NOMO-1 (cell line): ENCODE measurements around the gene FCHSD2.
"Not testable (repeated sequence)": the region's sequence is repeated elsewhere in the genome, so short reads cannot be mapped to it uniquely, and the experiment has no call there.

ENCODE experiments used
- DNase-seq, 2 experiments: peaks; one replicate each; lab custom pipeline; 2025; ENCODE audit not compliant: unreplicated experiment in 2 of 2; lab: John Stamatoyannopoulos, UW

Gene FCHSD2

GRCh38 chr11:72897506-72897905 lies 244.6 kb downstream of the FCHSD2 start:
- no peak for DNase-seq

DNA sequence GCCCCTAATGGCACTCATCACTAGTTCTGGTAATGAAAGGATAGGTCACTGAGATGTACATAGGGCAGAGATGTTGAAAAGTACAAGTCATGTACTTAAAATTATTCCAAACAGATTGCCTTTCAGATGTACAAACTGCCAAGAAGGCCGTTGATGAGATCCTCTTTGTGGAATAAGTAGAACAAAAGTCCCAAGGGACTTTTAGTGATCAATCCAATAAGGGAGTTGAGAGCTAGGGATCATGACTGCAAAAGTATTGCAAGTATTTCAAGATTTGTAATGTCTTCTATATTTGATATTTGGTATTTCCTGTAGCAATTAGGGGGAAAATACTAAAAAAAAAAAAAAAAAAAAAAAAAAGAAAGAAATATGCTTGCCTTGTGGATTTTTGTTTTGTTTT lies 245.7 kb downstream of the FCHSD2 start:
- no peak for DNase-seq

DNA sequence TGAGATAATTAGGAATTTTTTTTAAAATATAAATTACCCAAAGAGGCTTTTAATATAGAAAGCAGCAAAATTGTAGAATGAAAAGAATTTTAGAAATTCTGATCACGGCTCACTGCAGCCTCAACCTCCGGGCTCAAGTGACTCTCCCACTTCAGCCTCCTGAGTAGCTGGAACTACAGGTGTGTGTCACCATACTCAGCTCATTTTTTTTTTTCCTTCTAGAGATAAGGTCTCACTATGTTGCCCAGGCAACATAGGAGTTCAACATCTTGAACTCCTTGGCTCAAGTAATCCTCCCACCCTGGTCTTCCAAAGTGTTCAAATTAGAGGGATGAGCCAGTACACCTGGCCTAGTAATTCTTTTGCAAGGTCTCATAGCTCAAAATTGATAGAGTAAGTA lies 251.2 kb downstream of the FCHSD2 start:
- DNase-seq: no peak

- no peak for DNase-seq
Measured at GRCh38 chr11:72886619-72887018, 255.5 kb downstream of the FCHSD2 start.

DNA sequence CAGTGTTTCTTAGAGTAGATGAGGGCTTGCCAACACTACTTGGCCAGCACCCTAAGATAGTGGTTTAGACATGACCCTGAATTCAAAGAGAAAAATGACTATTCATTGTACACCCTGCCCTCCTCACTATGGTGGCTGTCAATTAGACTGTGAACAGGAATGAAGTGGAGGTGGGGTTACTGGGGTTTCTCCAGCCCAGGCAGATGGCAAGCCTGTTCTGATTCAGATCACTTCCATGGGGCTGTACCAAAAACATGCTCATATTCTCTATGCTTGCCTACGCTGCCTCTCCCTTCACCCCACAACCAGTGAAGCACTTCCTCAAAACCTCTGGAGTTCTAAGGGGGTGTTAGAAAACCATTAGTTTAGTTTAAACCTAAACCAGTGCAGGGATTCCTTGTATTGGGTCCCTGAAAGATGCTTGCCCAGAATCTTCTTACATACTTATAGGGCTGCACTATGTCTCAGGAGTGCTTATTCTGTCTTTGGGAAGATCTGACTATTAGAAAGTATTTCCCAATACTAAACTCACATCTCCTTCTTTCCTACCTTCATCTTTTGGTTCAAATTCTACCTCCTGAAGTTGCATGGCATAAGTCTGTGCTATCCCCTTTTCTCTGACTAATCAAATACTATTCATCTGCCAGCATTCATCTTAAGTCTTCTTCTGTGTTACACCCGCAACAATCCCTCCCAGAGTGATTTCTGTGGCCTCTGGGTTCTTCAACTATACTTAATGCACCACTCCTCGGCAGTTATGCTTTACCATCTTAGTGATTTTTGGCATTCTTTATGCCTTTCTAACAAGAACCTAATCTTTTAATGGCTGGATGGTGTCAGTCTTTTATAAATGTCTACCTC lies 256.1 kb downstream of the FCHSD2 start:
- DNase-seq: no peak

DNA sequence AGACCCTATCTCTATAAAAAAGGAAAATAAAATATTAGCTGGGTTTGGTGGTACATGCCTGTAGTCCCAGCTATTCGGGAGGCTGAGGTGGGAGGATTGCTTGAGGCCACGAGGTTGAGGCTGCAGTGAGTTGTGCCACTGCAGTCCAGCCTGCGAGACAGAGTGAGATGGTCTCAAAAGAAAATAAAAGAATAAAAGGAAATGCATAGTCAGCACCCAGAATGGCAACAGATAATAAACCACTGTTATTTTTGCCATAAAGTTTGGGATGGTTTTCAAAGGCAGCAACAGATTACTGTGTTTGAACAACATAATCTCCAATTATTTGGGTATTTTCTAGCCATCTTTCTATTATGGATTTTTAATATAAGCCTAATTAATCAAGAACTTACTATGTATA lies 266.0 kb downstream of the FCHSD2 start:
- DNase-seq: no peak

- no peak for DNase-seq
Measured at GRCh38 chr11:72875736-72876135, 266.4 kb downstream of the FCHSD2 start.

DNA sequence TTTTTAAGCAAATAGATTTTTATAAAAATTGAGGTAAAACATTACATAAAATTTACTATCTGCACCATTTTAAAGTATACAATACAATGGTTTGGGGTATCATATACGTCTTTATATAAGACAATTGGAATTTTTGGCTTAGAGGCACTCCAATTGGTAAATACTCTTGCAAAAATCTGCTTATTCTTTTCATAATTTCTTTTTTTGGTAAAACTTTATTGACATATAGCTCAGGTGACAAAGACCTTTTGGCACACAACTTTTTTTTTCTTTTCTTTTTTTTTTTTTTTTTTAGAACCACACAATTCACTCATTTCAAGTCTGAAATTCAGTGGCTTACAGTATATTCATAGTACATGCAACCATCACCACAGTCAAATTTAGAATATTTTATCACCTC lies 270.1 kb downstream of the FCHSD2 start:
- DNase-seq: no peak

DNA sequence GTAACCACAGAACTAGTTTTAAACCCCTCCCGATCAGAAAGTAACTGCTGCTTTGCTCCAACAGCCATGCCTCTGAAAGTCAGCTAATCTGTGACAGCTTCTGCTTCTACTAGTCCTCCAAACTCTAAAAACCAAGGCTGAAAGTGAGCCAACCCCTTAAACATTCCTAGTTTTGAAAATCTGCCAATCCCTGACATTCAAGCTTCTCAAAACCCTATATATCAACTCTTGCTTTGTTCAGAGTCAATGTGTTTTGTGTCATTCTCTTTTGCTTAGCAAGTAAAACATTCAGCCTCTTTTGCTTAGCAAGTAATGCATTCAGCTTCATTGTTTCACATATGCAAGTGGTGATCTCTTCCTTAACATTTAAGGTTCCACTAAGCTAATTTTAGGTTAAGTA lies 271.0 kb downstream of the FCHSD2 start:
- DNase-seq: no peak

- no peak for DNase-seq
Measured at GRCh38 chr11:72869831-72870230, 272.3 kb downstream of the FCHSD2 start.

- DNase-seq: no peak
Measured at GRCh38 chr11:72867970-72868369, 274.1 kb downstream of the FCHSD2 start.

GRCh38 chr11:72864702-72865655 lies 277.1 kb downstream of the FCHSD2 start:
- no peak for DNase-seq

GRCh38 chr11:72863916-72864315 lies 278.2 kb downstream of the FCHSD2 start:
- no peak for DNase-seq

DNA sequence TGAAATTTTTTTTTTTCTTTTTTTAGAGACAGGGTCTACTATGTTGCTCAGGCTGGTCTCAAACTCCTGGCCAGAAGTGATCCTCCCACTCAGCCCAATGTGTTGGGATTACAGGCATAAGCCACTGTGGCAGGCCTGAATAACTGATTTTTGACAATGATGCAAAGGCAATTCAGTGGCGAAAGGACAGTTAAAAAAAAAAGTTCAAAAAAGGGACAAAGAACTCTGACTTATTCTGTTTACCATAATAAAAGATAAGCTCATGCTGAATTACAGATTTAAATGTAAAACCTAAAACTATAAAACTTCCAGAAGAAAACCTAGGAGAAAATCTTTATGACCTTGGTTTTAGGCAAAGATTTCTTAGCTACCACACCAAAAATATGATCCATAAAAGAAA lies 279.0 kb downstream of the FCHSD2 start:
- no peak for DNase-seq

- DNase-seq: no peak
Measured at GRCh38 chr11:72860592-72860991, 281.5 kb downstream of the FCHSD2 start.

- DNase-seq: no peak
Measured at GRCh38 chr11:72860010-72860409, 282.1 kb downstream of the FCHSD2 start.

DNA sequence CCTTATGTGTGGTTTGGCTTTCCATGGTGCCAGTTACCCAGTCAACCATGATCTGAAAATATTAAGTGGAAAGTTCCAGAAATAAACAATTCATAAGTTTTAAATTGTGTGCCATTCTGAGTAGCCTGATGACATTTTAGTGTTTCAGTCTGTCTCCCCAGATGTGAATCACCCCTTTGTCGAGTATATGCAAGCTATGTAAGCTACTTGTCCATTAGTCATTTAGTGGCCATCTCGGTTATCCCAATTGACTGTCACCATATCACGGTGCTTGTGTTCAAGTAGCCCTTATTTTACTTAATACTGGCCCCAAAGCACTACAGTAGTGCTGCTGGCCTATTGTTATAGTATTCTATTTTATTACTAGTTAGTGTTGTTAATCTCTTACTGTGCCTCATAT lies 283.0 kb downstream of the FCHSD2 start:
- DNase-seq: no peak

GRCh38 chr11:72858267-72858666 lies 283.9 kb downstream of the FCHSD2 start:
- DNase-seq: not testable (repeated sequence)

GRCh38 chr11:72856551-72857345 lies 285.4 kb downstream of the FCHSD2 start:
- no peak for DNase-seq

GRCh38 chr11:72856065-72856464 lies 286.1 kb downstream of the FCHSD2 start:
- DNase-seq: no peak

DNA sequence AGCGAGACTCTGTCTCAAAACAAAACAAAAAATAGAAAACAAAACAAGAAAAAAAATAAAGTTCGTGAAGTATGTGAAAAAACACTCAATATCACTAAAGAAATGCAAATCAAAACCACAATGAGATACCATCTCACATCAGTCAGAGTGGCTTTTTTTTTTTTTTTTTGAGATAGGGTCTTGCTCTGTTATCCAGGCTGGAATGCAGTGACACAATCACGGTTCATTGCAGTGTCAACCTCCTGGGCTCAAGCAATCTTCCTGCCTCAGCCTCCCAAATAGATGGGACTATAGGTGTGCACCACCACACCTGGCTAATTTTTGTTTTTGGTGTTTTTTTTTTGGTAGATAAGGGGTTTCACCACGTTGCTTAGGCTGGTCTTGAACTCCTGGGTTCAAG lies 290.4 kb downstream of the FCHSD2 start:
- no peak for DNase-seq
